Tibial nerve (tissue), 4 donors: ENCODE data around the gene DPEP2. TPM values are rescaled to one million over a fixed set of nuclear protein-coding genes. Genes with fewer than 3 reads are reported as not detected.

Experiments used
- DNase-seq, 2 donors: peaks; one replicate each; pipeline ENCODE4 v3.0.0-alpha.2; 2019; ENCODE audit warnings: low spot score in 2 of 2
- H3K27ac ChIP-seq, 4 donors: fragments of 200-600 bp; sonication (generic) in 3 of 4; one replicate each; pipeline ENCODE4 v1.5.1; 2017 to 2019; ENCODE audit warnings: mild to moderate bottlenecking in 1 of 4
- H3K27me3 ChIP-seq, 2 donors: fragments of 200-600 bp; sonication (generic) in 1 of 2; one replicate each; pipeline versions ENCODE4 v1.5.1 to v1.6.0; 2017 to 2019
- H3K36me3 ChIP-seq, 3 donors: fragments of 200-600 bp; sonication (generic); one replicate each; pipeline ENCODE4 v1.5.1; 2018 to 2019
- H3K4me1 ChIP-seq, 4 donors: fragments of 200-600 bp; sonication (generic) in 3 of 4; one replicate each; pipeline ENCODE4 v1.5.1; 2017 to 2019
- H3K4me3 ChIP-seq, 4 donors: fragments of 200-600 bp; sonication (generic) in 3 of 4; one replicate each; pipeline ENCODE4 v1.5.1; 2017 to 2019; ENCODE audit warnings: mild to moderate bottlenecking in 1 of 4, moderate library complexity in 1 of 4
- H3K9me3 ChIP-seq, 4 donors: fragments of 200-600 bp; sonication (generic) in 3 of 4; one replicate each; pipeline ENCODE4 v1.5.1; 2017 to 2019
- CTCF ChIP-seq, 5 experiments: fragments of 200-600 bp in 3 of 5; fragments of 450-650 bp in 2 of 5; sonication (generic) in 3 of 5; IDR thresholded peaks; one replicate each; pipeline ENCODE4 v1.5.1; 2016 to 2019; ENCODE audit warnings: antibody characterized with exemption in 5 of 5, mild to moderate bottlenecking in 3 of 5, moderate library complexity in 2 of 5
- EP300 ChIP-seq, 2 donors: sonication (generic); formaldehyde crosslinking; IDR thresholded peaks; one replicate each; pipeline ENCODE4 v1.6.1; 2017; ENCODE audit warnings: antibody characterized with exemption in 2 of 2, mild to moderate bottlenecking in 1 of 2
- POLR2A ChIP-seq, 2 donors: fragments of 450-650 bp; IDR thresholded peaks; one replicate each; pipeline ENCODE4 v1.6.1; 2017; ENCODE audit warnings: antibody characterized with exemption in 2 of 2, mild to moderate bottlenecking in 2 of 2, moderate library complexity in 2 of 2
- WGBS, 2 donors: methylation state at CpG; one replicate each; pipeline ENCODE4 v1.1.5; 2018; 5-methylcytosine and 5-hydroxymethylcytosine counted together
- total RNA-seq, 4 donors: library from RNA; depleted of rRNA; stranded (reverse); fragments of >200 nt; gene quantifications; one replicate each; pipeline ENCODE4 v1.1.0, GENCODE V29; 2016

The DPEP2 gene
- total RNA-seq, 4 donors from 2014 or later: 1.0 to 12.6 (median 3.8) TPM

- no peaks in the 10 kb centered on the region for H3K27me3 ChIP-seq
- TF ChIP-seq POLR2A (IDR thresholded peaks at IDR 0.05) (no peak), CTCF (IDR thresholded peaks at IDR 0.05) (no peak), EP300 (IDR thresholded peaks at IDR 0.05) (no peak)
- peaks cover 0 to 60% (median 0%) of the 10 kb centered on the region in 3 donors for H3K36me3 ChIP-seq
- H3K4me3 ChIP-seq: no peak overlapping the region
- no peak for DNase-seq
- no peak overlapping the region for H3K27ac ChIP-seq
- 90 to 91% methylated on average over 3 of the region's 3 CpGs for WGBS, 2 donors
- no peaks in the 10 kb centered on the region for H3K9me3 ChIP-seq
- H3K4me1 ChIP-seq: peaks cover 0 to 11% (median 1%) of the 10 kb centered on the region in 4 donors
Measured at GRCh38 chr16:68028996-68029395, 29.7 kb upstream of the DPEP2 start.

- 0% methylated on average over 47 to 76 of the region's 84 CpGs for WGBS, 2 donors
- no peaks in the 10 kb centered on the region for H3K9me3 ChIP-seq
- H3K27me3 ChIP-seq: no peaks in the 10 kb centered on the region
- DNase-seq: peak; percentile 87 to 96
- H3K36me3 ChIP-seq: peaks cover 0 to 28% (median 0%) of the 10 kb centered on the region in 3 donors
- H3K27ac ChIP-seq: peak within 1 kb of the TSS; percentile 71 to 90 (median 88)
- TF ChIP-seq POLR2A (IDR thresholded peaks at IDR 0.05): peak; percentile 55 to 56
- peak in 2 of 5 experiments; percentile 39 to 58 for TF ChIP-seq CTCF (IDR thresholded peaks at IDR 0.05)
- TF ChIP-seq EP300 (IDR thresholded peaks at IDR 0.05): peak; percentile 77 to 99
- H3K4me1 ChIP-seq: peaks cover 0 to 35% (median 16%) of the 10 kb centered on the region in 4 donors
- H3K4me3 ChIP-seq: peak within 1 kb of the TSS; percentile 85 to 97 (median 91)
Measured at GRCh38 chr16:68022728-68023537, 23.6 kb upstream of the DPEP2 start, which contains the start of the genes DDX28 and DUS2. DDX28 (minus strand) TSS chr16:68023232; CDS start chr16:68023202, 30 bp downstream. DUS2 (plus strand) TSS chr16:68023284; CDS start chr16:68038024, 14,740 bp downstream.

- no peaks in the 10 kb centered on the region for H3K9me3 ChIP-seq
- DNase-seq: no peak
- peaks cover 0 to 35% (median 16%) of the 10 kb centered on the region in 4 donors for H3K4me1 ChIP-seq
- H3K27ac ChIP-seq: peak overlapping the region in 3 of 4 donors; percentile 87 to 90 (median 88)
- peak overlapping the region; percentile 85 to 97 (median 91) for H3K4me3 ChIP-seq
- no peaks in the 10 kb centered on the region for H3K27me3 ChIP-seq
- TF ChIP-seq POLR2A (IDR thresholded peaks at IDR 0.05) (no peak), EP300 (IDR thresholded peaks at IDR 0.05) (no peak), CTCF (IDR thresholded peaks at IDR 0.05) (no peak)
- WGBS, 2 donors: 13 to 17% methylated on average over 10 to 19 of the region's 19 CpGs
- peaks cover 0 to 21% (median 0%) of the 10 kb centered on the region in 3 donors for H3K36me3 ChIP-seq
Measured at GRCh38 chr16:68022278-68022727, 23.0 kb upstream of the DPEP2 start.

- H3K27ac ChIP-seq: no peak overlapping the region
- no peak for DNase-seq
- no peaks in the 10 kb centered on the region for H3K27me3 ChIP-seq
- 91 to 94% methylated on average over 9 to 10 of the region's 10 CpGs for WGBS, 2 donors
- peaks cover 0 to 14% (median 0%) of the 10 kb centered on the region in 3 donors for H3K36me3 ChIP-seq
- no peaks in the 10 kb centered on the region for H3K9me3 ChIP-seq
- H3K4me3 ChIP-seq: no peak overlapping the region
- peaks cover 0 to 35% (median 16%) of the 10 kb centered on the region in 4 donors for H3K4me1 ChIP-seq
- TF ChIP-seq POLR2A (IDR thresholded peaks at IDR 0.05) (no peak), EP300 (IDR thresholded peaks at IDR 0.05) (no peak), CTCF (IDR thresholded peaks at IDR 0.05) (no peak)
Measured at GRCh38 chr16:68021490-68021889, 22.2 kb upstream of the DPEP2 start.
